IMR-90 (cell line): ENCODE data around the gene TMEM176A.

Source experiments
- CEBPB ChIP-seq: IDR thresholded peaks from 2 replicates; pipeline ENCODE4 v1.6.1; 2012; ENCODE audit warnings: low read depth, low read length, improper control_type of control experiment
- CTCF ChIP-seq: conservative IDR thresholded peaks from 2 replicates; pipeline ENCODE4 v1.5.1; 2012; ENCODE audit warnings: mild to moderate bottlenecking, low read depth, low read length, improper control_type of control experiment
- FOS ChIP-seq: fragments of 150-350 bp; IDR thresholded peaks from 2 replicates; pipeline ENCODE4 v1.6.1; 2016; ENCODE audit warnings: low read depth, low read length
- POLR2A ChIP-seq: IDR thresholded peaks from 2 replicates; pipeline ENCODE4 v1.6.1; 2012; ENCODE audit warnings: mild to moderate bottlenecking, low read depth, low read length
- RFX5 ChIP-seq: IDR thresholded peaks from 2 replicates; pipeline ENCODE4 v1.8.0; 2012; ENCODE audit warnings: low read depth, mild to moderate bottlenecking, low read length, moderate library complexity
- SMC3 ChIP-seq: fragments of 150-350 bp; IDR thresholded peaks from 2 replicates; pipeline ENCODE4 v1.6.1; 2016; ENCODE audit warnings: low read depth, mild to moderate bottlenecking, antibody characterized with exemption, low read length, moderate library complexity
- USF2 ChIP-seq: fragments of 150-350 bp; IDR thresholded peaks from 2 replicates; pipeline ENCODE4 v1.6.1; 2017; ENCODE audit warnings: mild to moderate bottlenecking, antibody characterized with exemption, low read length, low read depth

- no peak for TF ChIP-seq CTCF
- no peak for TF ChIP-seq SMC3
- TF ChIP-seq FOS = no peak
- TF ChIP-seq RFX5 = no peak
- no peak for TF ChIP-seq POLR2A
- no peak for TF ChIP-seq CEBPB
- TF ChIP-seq USF2 = no peak
These were observed 48.1 kb downstream of the TMEM176A start for GRCh38 chr7:150848561-150849115.
